ENCODE measurements around the gene SPNS3.

SPNS3 gene

DNA sequence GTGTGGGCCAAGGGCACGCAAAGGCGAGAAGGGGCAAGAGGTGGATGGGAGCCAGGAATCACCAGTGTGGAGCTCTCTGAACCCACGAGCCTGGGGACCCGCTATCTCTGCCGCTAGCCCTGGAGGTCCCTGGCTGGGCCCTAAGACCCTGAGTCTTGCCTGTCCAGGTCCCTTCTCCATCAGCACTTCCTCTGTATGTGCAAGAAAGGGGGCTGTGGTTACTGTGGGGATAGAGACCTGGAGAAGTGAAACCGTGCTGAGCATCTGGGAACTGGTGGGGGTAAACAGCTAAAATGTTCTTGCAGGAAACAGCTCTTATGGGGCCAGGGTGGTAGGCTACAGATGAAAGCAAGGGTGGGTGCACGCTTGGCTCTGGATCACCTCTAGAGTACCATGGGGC is 3.1 kb downstream of the SPNS3 start:
- TF ChIP-seq, protein P1, sequence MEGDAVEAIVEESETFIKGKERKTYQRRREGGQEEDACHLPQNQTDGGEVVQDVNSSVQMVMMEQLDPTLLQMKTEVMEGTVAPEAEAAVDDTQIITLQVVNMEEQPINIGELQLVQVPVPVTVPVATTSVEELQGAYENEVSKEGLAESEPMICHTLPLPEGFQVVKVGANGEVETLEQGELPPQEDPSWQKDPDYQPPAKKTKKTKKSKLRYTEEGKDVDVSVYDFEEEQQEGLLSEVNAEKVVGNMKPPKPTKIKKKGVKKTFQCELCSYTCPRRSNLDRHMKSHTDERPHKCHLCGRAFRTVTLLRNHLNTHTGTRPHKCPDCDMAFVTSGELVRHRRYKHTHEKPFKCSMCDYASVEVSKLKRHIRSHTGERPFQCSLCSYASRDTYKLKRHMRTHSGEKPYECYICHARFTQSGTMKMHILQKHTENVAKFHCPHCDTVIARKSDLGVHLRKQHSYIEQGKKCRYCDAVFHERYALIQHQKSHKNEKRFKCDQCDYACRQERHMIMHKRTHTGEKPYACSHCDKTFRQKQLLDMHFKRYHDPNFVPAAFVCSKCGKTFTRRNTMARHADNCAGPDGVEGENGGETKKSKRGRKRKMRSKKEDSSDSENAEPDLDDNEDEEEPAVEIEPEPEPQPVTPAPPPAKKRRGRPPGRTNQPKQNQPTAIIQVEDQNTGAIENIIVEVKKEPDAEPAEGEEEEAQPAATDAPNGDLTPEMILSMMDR (conservative IDR thresholded peaks at IDR 0.05; ENCODE audit: low read depth): no peak
- POLR2A ChIA-PET (ENCODE audit: low non-redundant PET): no interaction called here
- no peak overlapping the region for H3K27ac ChIP-seq
- CTCF ChIA-PET: no interaction called here
- no peak for DNase-seq (ENCODE audit: low spot score)

DNA sequence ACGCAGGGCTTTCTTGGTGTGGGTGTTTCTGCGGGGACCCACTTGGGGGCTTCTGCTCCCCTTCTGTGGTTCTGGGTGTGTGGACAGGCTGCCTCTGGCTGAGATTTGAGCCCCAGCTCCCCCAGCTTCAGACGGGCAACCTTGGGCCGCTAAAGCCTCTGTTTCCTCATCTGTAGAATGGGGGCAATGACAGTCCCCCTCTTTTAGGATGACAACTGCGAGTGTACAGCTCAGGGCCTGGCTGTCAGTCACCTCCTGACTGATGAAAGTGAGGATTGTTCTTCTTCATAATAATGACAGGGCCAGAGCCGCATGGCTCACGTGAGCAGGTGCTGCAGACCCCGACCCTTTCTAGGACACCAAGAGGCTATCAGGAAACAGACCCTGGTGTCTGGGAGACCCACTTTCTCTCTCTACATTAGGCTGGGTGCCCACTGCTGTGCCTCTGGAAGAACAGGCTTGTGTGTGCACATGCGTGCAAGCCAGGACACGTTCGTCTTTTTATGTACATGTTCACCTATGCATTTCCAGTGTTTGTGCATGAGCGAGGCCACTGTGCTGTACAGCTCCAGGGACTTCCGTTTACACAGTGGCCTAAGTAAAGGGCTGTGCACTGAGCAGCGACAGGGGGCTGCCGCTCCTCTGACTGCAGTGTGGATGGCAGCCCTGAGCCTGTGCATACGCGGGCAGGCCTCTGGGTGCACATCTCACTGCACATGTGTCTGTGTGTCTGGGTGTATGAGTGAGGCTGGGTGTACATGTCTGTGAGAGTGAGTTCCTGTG is 4.6 kb downstream of the SPNS3 start:
- no peak for DNase-seq (ENCODE audit: low spot score)
- no peak overlapping the region for H3K27ac ChIP-seq
- ChIA-PET CTCF (no interaction called here), POLR2A (ENCODE audit: low non-redundant PET) (no interaction called here)
- TF ChIP-seq, protein P1 (conservative IDR thresholded peaks at IDR 0.05; ENCODE audit: low read depth): no peak

DNA sequence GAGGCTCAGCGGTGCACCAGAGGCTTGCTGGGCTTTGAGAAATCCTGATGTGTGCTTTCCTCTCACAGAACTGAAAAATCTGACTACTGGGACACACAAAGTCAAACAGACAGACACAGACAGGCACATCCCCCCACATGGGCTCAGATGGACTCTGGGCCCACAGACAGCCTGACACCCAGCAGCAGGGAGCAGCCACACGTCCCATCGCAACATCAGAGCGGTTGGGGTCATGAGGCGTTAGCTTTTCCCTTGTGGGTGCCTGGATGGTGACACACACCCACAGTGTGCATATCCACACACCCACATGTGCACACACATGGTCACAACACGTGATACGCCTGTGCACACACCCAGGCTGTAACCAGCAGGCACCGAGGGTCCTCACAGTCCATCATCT is 6.3 kb downstream of the SPNS3 start:
- POLR2A ChIA-PET (ENCODE audit: low non-redundant PET): no interaction called here
- TF ChIP-seq, protein P1 (conservative IDR thresholded peaks at IDR 0.05; ENCODE audit: low read depth): no peak
- no peak overlapping the region for H3K27ac ChIP-seq
- CTCF ChIA-PET: no interaction called here
- DNase-seq (ENCODE audit: low spot score): no peak

DNA sequence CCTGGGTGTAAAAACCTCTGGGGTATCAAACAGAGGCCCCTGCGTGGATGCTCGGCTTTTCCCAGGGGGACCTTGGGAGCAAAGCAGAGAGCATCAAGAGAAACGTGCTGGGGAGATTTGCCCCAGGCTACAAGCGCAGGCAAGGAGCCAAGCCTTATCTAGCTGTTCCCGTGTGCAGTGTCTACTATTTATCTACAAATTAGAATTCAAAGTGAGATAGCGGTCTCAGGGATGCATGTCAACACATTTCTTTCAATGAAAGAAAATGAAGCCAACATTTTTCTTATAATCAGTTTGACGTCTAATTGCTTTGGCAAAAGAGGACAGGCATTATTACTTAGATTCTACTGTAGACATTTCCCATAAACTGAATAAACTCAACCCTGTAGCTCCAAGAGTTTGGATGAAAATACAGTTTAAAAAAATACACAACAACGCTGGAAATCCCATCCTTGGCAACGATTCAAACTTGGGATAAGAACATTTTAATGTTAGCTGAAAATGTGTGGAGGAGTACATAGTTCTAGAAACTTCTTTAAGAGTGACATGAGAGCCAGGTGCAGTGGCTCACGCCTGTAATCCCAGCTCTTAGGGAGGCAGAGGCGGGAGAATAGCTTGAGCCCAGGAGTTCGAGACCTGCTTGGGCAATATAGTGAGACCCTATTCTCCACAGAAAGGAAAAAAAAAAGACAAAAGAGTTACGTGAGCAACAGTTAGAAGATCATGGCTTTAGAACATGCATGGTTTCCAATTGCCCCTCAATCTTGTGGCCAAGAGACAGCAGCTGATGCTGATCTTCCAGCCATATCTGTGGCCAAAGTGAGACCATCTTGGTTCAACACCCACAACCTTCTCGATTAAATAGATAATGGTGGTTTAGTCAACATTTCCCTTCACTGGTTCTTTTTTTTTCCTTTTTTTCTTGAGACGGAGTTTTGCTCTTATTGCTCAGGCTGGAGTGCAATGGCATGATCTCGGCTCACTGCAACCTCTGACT is 7.2 kb downstream of the SPNS3 start:
- DNase-seq (ENCODE audit: low spot score): no peak
- no peak overlapping the region for H3K27ac ChIP-seq
- POLR2A ChIA-PET (ENCODE audit: low non-redundant PET): no interaction called here
- CTCF ChIA-PET: interaction anchor here (0.6 kb wide), 1 partner anchor 50 kb away, joined by 5 read pairs; no protein-coding TSS in a partner anchor
- TF ChIP-seq, protein P1 (conservative IDR thresholded peaks at IDR 0.05; ENCODE audit: low read depth): no peak

DNA sequence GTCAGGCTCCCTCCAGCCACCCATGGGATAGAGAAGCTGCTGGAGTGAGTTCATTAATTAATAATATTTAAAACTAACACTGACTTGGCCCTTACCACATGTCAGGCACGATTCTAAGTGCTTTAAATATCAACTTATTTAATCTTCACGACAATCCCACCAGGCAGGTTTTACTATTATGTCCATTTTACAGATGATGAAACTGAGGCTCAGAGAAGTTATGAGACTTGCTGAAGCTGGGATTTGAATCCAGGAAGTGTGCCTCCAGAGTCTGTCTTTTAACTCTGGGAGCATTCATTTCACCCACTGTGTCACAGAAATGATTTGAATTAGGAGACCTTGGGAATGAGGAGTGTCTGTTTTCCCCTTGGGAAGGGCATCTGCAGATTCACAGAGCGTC is 8.8 kb downstream of the SPNS3 start:
- TF ChIP-seq, protein P1 (conservative IDR thresholded peaks at IDR 0.05; ENCODE audit: low read depth): no peak
- no peak for DNase-seq (ENCODE audit: low spot score)
- no peak overlapping the region for H3K27ac ChIP-seq
- CTCF ChIA-PET: no interaction called here
- POLR2A ChIA-PET (ENCODE audit: low non-redundant PET): no interaction called here

DNA sequence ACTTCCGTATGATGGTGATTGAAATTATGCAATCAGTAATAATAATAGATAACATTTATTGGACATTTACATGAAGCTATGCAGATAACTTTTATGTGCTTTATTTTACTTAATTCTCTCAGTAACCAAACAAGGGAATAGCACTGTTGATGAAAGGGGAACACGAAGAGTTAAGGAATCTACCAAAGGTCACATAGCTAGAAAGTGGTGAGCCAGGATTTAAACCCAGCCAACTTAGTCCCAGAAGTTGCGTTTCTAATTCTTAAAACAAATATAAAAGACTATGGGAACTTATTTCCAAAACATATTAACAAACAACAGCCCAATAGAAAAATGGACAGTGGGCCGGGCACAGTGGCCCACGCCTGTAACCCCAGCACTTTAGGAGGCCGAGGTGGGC is 9.7 kb downstream of the SPNS3 start:
- TF ChIP-seq, protein P1 (conservative IDR thresholded peaks at IDR 0.05; ENCODE audit: low read depth): no peak
- POLR2A ChIA-PET (ENCODE audit: low non-redundant PET): no interaction called here
- no peak for DNase-seq (ENCODE audit: low spot score)

More for the DNA sequence above, 9.7 kb downstream of the SPNS3 start:
- no peak overlapping the region for H3K27ac ChIP-seq
- CTCF ChIA-PET: no interaction called here
